ENCODE results near the gene PHLDA3.

GRCh38 chr1:201468501-201468843, 516 bp downstream of the PHLDA3 start:
- TF ChIP-seq SMC3 (conservative IDR thresholded peaks at IDR 0.05; ENCODE audit: poor library complexity) (no peak), CTCF (IDR thresholded peaks at IDR 0.05; ENCODE audit: poor library complexity, severe bottlenecking) (no peak)
